Liver (tissue), 9 donors: ENCODE results near the gene HPS1. TPM values are rescaled to one million over a fixed set of nuclear protein-coding genes. Genes with fewer than 3 reads are reported as not detected.

Source experiments
- DNase-seq: peaks from one replicate; pipeline ENCODE4 v3.0.0-alpha.2; 2017; ENCODE audit warnings: low spot score
- H3K27ac ChIP-seq, 2 donors: one replicate each; pipeline ENCODE4 v1.7.0; 2013; ENCODE audit warnings: inconsistent platforms in 2 of 2, low read length in 2 of 2, control low read depth in 1 of 2, low read depth in 1 of 2, mild to moderate bottlenecking in 1 of 2
- H3K27me3 ChIP-seq, 4 donors: one replicate each; pipeline versions ENCODE4 v1.6.1 to v1.7.0; 2013; ENCODE audit warnings: low read length in 3 of 4, inconsistent platforms in 1 of 4, mild to moderate bottlenecking in 1 of 4, moderate library complexity in 1 of 4; ENCODE audit not compliant: control insufficient read depth in 4 of 4, insufficient read depth in 4 of 4
- H3K36me3 ChIP-seq, 4 donors: one replicate each; pipeline versions ENCODE4 v1.6.1 to v1.7.0; 2013; ENCODE audit warnings: low read length in 3 of 4, mild to moderate bottlenecking in 3 of 4, low read depth in 1 of 4, moderate library complexity in 1 of 4; ENCODE audit not compliant: control insufficient read depth in 4 of 4, insufficient read depth in 3 of 4
- H3K4me1 ChIP-seq, 4 donors: one replicate each; pipeline versions ENCODE4 v1.6.1 to v1.7.0; 2013; ENCODE audit warnings: low read length in 3 of 4, mild to moderate bottlenecking in 3 of 4, moderate library complexity in 1 of 4; ENCODE audit not compliant: control insufficient read depth in 4 of 4, insufficient read depth in 4 of 4
- H3K4me3 ChIP-seq, 3 donors: one replicate each; pipeline versions ENCODE4 v1.6.1 to v1.7.0; 2013; ENCODE audit warnings: low read length in 3 of 3, control low read depth in 1 of 3, low read depth in 1 of 3, mild to moderate bottlenecking in 1 of 3
- H3K9ac ChIP-seq, 2 donors: one replicate each; pipeline ENCODE4 v1.7.0; 2013; ENCODE audit warnings: low read length in 2 of 2, mild to moderate bottlenecking in 2 of 2, moderate library complexity in 2 of 2, control low read depth in 1 of 2, low read depth in 1 of 2
- H3K9me3 ChIP-seq, 4 donors: one replicate each; pipeline versions ENCODE4 v1.6.1 to v1.7.0; 2013; ENCODE audit warnings: low read length in 3 of 4; ENCODE audit not compliant: control insufficient read depth in 4 of 4
- CTCF ChIP-seq: fragments of 150-350 bp; IDR thresholded peaks from 2 replicates; pipeline ENCODE4 v1.5.1; 2017; ENCODE audit warnings: improper control_type of control experiment, low read depth, low read length; ENCODE audit not compliant: missing input control
- EGR1 ChIP-seq, 2 donors: IDR thresholded peaks; 2 replicates each; pipeline ENCODE4 v1.6.1; 2016 to 2018; ENCODE audit warnings: antibody characterized with exemption in 2 of 2, low read depth in 2 of 2
- FOXA1 ChIP-seq: IDR thresholded peaks from 2 replicates; pipeline ENCODE4 v1.6.1; 2016; ENCODE audit warnings: antibody characterized with exemption
- FOXA2 ChIP-seq: IDR thresholded peaks from 2 replicates; pipeline ENCODE4 v1.6.1; 2016; ENCODE audit warnings: antibody characterized with exemption
- GABPA ChIP-seq, 2 donors: IDR thresholded peaks in 1 of 2; conservative IDR thresholded peaks in 1 of 2; 2 replicates each; pipeline ENCODE4 v1.6.1; 2016; ENCODE audit warnings: antibody characterized with exemption in 2 of 2, mild to moderate bottlenecking in 1 of 2, moderate library complexity in 1 of 2
- HNF4A ChIP-seq, 2 donors: conservative IDR thresholded peaks; 2 replicates each; pipeline ENCODE4 v1.6.1; 2016; ENCODE audit warnings: antibody characterized with exemption in 2 of 2, mild to moderate bottlenecking in 2 of 2
- HNF4G ChIP-seq: IDR thresholded peaks from 2 replicates; pipeline ENCODE4 v1.6.1; 2016; ENCODE audit warnings: antibody characterized with exemption
- JUND ChIP-seq, 2 donors: IDR thresholded peaks; 2 replicates each; pipeline ENCODE4 v1.6.1; 2016; ENCODE audit warnings: antibody characterized with exemption in 2 of 2
- NR2F2 ChIP-seq: IDR thresholded peaks from 2 replicates; pipeline ENCODE4 v1.6.1; 2016; ENCODE audit warnings: antibody characterized with exemption
- RAD21 ChIP-seq, 2 donors: IDR thresholded peaks; 2 replicates each; pipeline ENCODE4 v1.6.1; 2016; ENCODE audit warnings: antibody characterized with exemption in 2 of 2, mild to moderate bottlenecking in 2 of 2
- REST ChIP-seq: IDR thresholded peaks from 2 replicates; pipeline ENCODE4 v1.6.1; 2016; ENCODE audit warnings: antibody characterized with exemption, mild to moderate bottlenecking
- RXRA ChIP-seq, 2 donors: IDR thresholded peaks; 2 replicates each; pipeline ENCODE4 v1.6.1; 2017 to 2018; ENCODE audit warnings: antibody characterized with exemption in 2 of 2, mild to moderate bottlenecking in 1 of 2
- SP1 ChIP-seq: IDR thresholded peaks from 2 replicates; pipeline ENCODE4 v1.6.1; 2018; ENCODE audit warnings: antibody characterized with exemption, mild to moderate bottlenecking
- TAF1 ChIP-seq: conservative IDR thresholded peaks from 2 replicates; pipeline ENCODE4 v1.6.1; 2016; ENCODE audit warnings: antibody characterized with exemption, mild to moderate bottlenecking
- YY1 ChIP-seq: IDR thresholded peaks from 2 replicates; pipeline ENCODE4 v1.6.1; 2016; ENCODE audit warnings: antibody characterized with exemption, mild to moderate bottlenecking
- WGBS: extraction: QIAGEN DNeasy Blood & Tissue Kit; methylation state at CpG from one replicate; pipeline ENCODE4 v1.1.7; 2013; 5-methylcytosine and 5-hydroxymethylcytosine counted together
- polyA plus RNA-seq, 2 donors: library from polyadenylated mRNA; stranded (reverse) in 1 of 2; unstranded in 1 of 2; fragments of 200-250 nt in 1 of 2; fragments of >200 nt in 1 of 2; fragmentation: Nextera tagmentation in 1 of 2; extraction: Ambion mirVana in 1 of 2; gene quantifications; one replicate each; pipeline versions ENCODE4 v1.2.1 to v1.2.3, GENCODE V29; 2013 to 2015
- total RNA-seq, 2 donors: library from RNA; depleted of rRNA; stranded (reverse); fragments of >200 nt; gene quantifications; one replicate each; pipeline ENCODE4 v1.2.3, GENCODE V29; 2014
- TF ChIP-seq, protein P1 (sequence below): IDR thresholded peaks from 2 replicates; pipeline ENCODE4 v1.6.1; 2016; ENCODE audit warnings: antibody characterized with exemption
- TF ChIP-seq, protein P2 (sequence below): IDR thresholded peaks from 2 replicates; pipeline ENCODE4 v1.6.1; 2016; ENCODE audit warnings: antibody characterized with exemption
- TF ChIP-seq, protein P3 (sequence below): IDR thresholded peaks from 2 replicates; pipeline ENCODE4 v1.6.1; 2016; ENCODE audit warnings: antibody characterized with exemption
- donor health status: healthy.
- donor health status: healthy.
- donor health status: healthy.
- donor health status: healthy.
- donor health status: healthy.

The HPS1 gene
- total and polyA plus RNA-seq, 4 donors, result 19.9 to 56.7 (median 29.8) TPM

- TF ChIP-seq FOXA2 (peak; percentile 87), YY1 (peak; percentile 45), GABPA (IDR thresholded peaks at IDR 0.05 in 1 of 2, conservative IDR thresholded peaks at IDR 0.05 in 1 of 2) (no peak), TAF1 (no peak), RXRA (IDR thresholded peaks at IDR 0.05) (peak; percentile 59 to 83)
Measured at GRCh38 chr10:98460837-98461499, 14.2 kb upstream of the HPS1 start (continued).

DNA sequence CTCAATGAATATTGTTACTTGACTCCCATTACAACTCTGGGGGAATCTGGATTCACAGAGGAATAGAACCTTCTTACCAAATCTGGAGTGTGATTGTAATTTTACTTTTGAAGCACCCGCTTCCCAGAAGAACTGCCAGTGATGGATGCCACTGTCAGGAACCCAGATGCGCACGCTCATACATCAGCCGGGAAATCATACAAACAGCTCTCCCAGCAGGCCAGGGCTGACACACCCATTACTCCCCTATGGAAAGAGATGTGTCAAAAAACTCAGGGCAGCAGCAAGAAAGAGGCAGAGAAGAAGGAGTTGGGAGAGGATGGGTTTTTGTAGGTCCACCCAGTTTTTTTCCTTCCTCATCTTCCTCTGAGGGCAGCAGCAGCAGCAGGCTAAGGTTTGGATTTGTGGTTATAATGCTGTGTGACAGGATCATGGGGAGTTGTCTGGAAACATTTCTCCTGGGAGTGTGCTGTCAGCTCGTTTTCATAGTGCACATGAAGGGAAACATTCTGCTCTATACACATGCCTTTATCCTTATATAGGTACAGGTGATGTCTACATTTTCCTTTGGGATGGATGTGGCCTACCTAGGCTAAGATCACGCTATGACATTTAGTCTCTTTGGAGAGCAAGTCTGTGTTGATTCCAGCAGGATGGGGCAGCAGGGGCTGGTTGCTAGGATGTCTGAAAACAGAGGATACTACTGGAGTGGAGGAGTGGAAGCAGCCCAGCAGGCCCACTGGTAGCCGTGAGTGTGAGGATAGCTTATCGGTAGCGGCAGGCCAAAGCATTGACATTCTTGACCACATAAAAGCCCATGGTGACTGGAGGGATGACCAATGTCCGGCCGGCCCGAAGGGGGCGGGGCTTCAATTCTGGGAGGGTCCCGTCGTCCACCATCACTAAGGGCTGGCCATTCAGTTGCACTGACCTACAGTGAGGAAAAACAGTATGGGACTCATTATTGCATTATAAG lies 12.4 kb upstream of the HPS1 start:
- Histone ChIP-seq H3K4me1 (no peaks in the 10 kb centered on the region), H3K36me3 (no peaks in the 10 kb centered on the region), H3K4me3 (no peak overlapping the region), H3K27ac (no peak overlapping the region), H3K27me3 (no peaks in the 10 kb centered on the region), H3K9me3 (no peaks in the 10 kb centered on the region), H3K9ac (no peak overlapping the region)
- WGBS, result 88% methylated on average over 15 of the region's 15 CpGs
- TF ChIP-seq FOXA2 (no peak), HNF4G (no peak), HNF4A (conservative IDR thresholded peaks at IDR 0.05) (no peak), GABPA (IDR thresholded peaks at IDR 0.05 in 1 of 2, conservative IDR thresholded peaks at IDR 0.05 in 1 of 2) (no peak), REST (no peak), CTCF (no peak), NR2F2 (no peak), RAD21 (IDR thresholded peaks at IDR 0.05) (no peak), TAF1 (no peak), RXRA (IDR thresholded peaks at IDR 0.05) (no peak), SP1 (no peak), JUND (IDR thresholded peaks at IDR 0.05) (no peak), YY1 (no peak), EGR1 (IDR thresholded peaks at IDR 0.05; ENCODE audit: low read depth in 2 of 2) (no peak), FOXA1 (no peak)
- TF ChIP-seq, protein P1, sequence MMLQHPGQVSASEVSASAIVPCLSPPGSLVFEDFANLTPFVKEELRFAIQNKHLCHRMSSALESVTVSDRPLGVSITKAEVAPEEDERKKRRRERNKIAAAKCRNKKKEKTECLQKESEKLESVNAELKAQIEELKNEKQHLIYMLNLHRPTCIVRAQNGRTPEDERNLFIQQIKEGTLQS, result no peak
- TF ChIP-seq, protein P2, sequence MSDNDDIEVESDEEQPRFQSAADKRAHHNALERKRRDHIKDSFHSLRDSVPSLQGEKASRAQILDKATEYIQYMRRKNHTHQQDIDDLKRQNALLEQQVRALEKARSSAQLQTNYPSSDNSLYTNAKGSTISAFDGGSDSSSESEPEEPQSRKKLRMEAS, result no peak
- TF ChIP-seq, protein P3, sequence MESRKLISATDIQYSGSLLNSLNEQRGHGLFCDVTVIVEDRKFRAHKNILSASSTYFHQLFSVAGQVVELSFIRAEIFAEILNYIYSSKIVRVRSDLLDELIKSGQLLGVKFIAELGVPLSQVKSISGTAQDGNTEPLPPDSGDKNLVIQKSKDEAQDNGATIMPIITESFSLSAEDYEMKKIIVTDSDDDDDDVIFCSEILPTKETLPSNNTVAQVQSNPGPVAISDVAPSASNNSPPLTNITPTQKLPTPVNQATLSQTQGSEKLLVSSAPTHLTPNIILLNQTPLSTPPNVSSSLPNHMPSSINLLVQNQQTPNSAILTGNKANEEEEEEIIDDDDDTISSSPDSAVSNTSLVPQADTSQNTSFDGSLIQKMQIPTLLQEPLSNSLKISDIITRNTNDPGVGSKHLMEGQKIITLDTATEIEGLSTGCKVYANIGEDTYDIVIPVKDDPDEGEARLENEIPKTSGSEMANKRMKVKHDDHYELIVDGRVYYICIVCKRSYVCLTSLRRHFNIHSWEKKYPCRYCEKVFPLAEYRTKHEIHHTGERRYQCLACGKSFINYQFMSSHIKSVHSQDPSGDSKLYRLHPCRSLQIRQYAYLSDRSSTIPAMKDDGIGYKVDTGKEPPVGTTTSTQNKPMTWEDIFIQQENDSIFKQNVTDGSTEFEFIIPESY, result no peak
- DNase-seq, result no peak
